ENCODE data around the gene IPMK.
A peak's percentile ranks its signal among the peaks of the same experiment; 100 is the strongest.

IPMK gene

DNA sequence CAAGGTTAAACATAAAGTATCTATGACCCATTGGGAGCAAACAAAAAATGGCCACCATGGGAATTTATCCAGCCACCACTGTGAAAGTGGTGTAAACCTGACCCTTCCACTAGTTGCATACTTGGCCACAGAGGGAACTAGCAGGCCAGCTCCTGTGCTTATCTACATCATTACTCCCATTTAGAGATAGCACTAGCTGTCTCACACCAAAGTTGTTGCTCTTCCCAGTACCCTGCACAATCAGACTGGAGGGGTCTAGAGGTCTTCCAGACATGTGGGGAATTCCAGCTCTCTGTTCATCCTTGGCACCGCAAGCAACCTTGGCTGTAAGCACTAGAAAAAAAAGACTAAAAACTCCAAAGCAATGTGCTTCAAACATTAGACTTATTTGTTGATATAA, 113.9 kb downstream of the IPMK start:
- H3K4me3 ChIP-seq (ENCODE audit: low read depth, low read length), result no peak overlapping the region
- DNase-seq (ENCODE audit: low read depth), result no peak
- TF ChIP-seq MYC (IDR thresholded peaks at IDR 0.05; ENCODE audit: low read depth, low read length), result no peak
- no peak for TF ChIP-seq POLR2A (IDR thresholded peaks at IDR 0.05; ENCODE audit: extremely low read depth, insufficient read length)
- TF ChIP-seq, protein P1, sequence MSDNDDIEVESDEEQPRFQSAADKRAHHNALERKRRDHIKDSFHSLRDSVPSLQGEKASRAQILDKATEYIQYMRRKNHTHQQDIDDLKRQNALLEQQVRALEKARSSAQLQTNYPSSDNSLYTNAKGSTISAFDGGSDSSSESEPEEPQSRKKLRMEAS (IDR thresholded peaks at IDR 0.05; ENCODE audit: low read depth, low read length), result no peak
- TF ChIP-seq, protein P2, sequence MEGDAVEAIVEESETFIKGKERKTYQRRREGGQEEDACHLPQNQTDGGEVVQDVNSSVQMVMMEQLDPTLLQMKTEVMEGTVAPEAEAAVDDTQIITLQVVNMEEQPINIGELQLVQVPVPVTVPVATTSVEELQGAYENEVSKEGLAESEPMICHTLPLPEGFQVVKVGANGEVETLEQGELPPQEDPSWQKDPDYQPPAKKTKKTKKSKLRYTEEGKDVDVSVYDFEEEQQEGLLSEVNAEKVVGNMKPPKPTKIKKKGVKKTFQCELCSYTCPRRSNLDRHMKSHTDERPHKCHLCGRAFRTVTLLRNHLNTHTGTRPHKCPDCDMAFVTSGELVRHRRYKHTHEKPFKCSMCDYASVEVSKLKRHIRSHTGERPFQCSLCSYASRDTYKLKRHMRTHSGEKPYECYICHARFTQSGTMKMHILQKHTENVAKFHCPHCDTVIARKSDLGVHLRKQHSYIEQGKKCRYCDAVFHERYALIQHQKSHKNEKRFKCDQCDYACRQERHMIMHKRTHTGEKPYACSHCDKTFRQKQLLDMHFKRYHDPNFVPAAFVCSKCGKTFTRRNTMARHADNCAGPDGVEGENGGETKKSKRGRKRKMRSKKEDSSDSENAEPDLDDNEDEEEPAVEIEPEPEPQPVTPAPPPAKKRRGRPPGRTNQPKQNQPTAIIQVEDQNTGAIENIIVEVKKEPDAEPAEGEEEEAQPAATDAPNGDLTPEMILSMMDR (IDR thresholded peaks at IDR 0.05; ENCODE audit: low read depth, low read length), result no peak

DNA sequence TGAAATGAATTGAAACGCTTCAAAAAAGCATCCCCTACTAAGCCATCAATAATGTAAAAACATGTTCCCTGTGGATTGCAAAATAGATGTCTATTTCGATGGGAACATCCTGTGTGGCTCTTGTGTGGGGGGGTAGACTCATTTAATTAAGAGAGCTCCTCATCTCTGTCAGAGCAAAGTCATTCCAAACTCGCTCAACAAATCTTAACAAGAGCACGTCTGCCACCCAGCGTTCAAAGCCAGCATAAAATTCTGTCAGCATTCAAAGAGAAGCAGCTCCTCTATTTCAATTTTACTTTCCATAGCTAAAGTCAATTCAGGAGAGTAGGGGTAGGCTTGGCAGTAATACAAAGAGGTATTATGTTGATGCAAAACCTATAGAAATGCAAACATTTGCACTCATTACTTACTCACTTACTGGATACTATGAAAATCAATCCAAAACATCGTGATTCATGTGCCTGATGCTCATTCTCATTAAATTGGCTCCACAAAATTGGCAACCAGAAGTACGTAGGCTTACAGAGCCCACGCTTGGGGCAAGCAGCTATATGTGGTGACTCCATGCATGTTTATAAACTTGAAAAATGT, 114.9 kb downstream of the IPMK start:
- TF ChIP-seq, protein P2 (IDR thresholded peaks at IDR 0.05; ENCODE audit: low read depth, low read length), result peak; percentile 66
- TF ChIP-seq, protein P1 (IDR thresholded peaks at IDR 0.05; ENCODE audit: low read depth, low read length), result no peak
- DNase-seq (ENCODE audit: low read depth), result peak; percentile 66
- H3K4me3 ChIP-seq (ENCODE audit: low read depth, low read length), result no peak overlapping the region

DNA sequence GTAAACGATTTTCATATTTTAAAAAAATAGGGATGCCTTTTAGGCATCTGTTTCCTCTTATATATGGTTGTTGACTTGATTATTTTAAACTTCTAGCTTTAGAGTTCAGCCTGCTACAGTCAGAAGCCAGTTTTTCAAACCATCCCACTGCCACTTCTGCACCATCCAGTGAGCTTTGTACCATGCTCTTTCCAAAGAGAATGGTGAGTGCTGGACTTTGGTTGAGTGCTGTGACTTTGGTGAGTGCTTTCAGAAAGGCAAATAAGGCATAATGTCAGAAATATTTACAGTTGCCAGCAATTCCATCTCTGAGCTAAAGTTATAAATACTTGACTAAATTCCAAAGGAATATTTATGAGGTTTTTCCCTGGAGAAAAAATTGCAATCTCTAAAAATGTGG, 117.4 kb downstream of the IPMK start:
- TF ChIP-seq, protein P2 (IDR thresholded peaks at IDR 0.05; ENCODE audit: low read depth, low read length), result no peak
- TF ChIP-seq MYC (IDR thresholded peaks at IDR 0.05; ENCODE audit: low read depth, low read length) (no peak), POLR2A (IDR thresholded peaks at IDR 0.05; ENCODE audit: extremely low read depth, insufficient read length) (no peak)
- TF ChIP-seq, protein P1 (IDR thresholded peaks at IDR 0.05; ENCODE audit: low read depth, low read length), result no peak
- DNase-seq (ENCODE audit: low read depth), result no peak
- no peak overlapping the region for H3K4me3 ChIP-seq (ENCODE audit: low read depth, low read length)

DNA sequence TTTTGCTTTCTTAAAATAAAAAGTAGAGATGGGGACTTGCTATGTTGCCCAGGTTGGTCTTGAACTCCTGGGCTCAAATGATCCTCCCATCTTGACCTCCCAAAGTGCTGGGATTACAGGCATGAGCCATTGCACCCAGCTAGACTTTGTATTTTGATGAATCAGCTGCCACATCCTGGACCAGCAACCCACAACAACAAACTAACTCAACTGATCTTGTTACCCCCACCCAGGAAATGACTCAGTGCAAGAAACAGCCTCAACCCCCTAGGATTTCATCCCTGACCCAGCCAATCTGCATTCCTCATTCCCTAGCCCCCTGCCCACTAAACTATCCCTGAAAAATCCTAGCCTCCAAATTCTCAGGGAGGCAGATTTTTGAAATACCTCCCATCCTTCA, 123.8 kb downstream of the IPMK start:
- peak; percentile 8 for DNase-seq (ENCODE audit: low read depth)
- no peak overlapping the region for H3K4me3 ChIP-seq (ENCODE audit: low read depth, low read length)
- TF ChIP-seq POLR2A (IDR thresholded peaks at IDR 0.05; ENCODE audit: extremely low read depth, insufficient read length) (no peak), MYC (IDR thresholded peaks at IDR 0.05; ENCODE audit: low read depth, low read length) (no peak)
- TF ChIP-seq, protein P1 (IDR thresholded peaks at IDR 0.05; ENCODE audit: low read depth, low read length), result no peak
- TF ChIP-seq, protein P2 (IDR thresholded peaks at IDR 0.05; ENCODE audit: low read depth, low read length), result no peak

Data from NB4 (cell line).